H1 (cell line): ENCODE measurements around the gene DDC. TPM values are rescaled to one million over a fixed set of nuclear protein-coding genes. Genes with fewer than 3 reads are reported as not detected.

Experiments
- CTCF ChIA-PET: fragments of 300-600 bp; sonication (Branson Sonifier 250); formaldehyde crosslinking; loops from one replicate; lab custom pipeline; 2021; ENCODE audit not compliant: partially characterized antibody; lab: Charles Lee
- POLR2A ChIA-PET: fragments of 300-600 bp; sonication (Branson Sonifier 250); formaldehyde crosslinking; loops from one replicate; lab custom pipeline; 2021; ENCODE audit warnings: inconsistent platforms; ENCODE audit not compliant: partially characterized antibody; lab: Charles Lee
- DNase-seq, 2 experiments: peaks; one replicate each; pipeline versions ENCODE4 v3.0.0 to v3.0.0-alpha.2; 2010 to 2022; ENCODE audit warnings: low spot score in 2 of 2, low read depth in 1 of 2, mixed read lengths in 1 of 2
- FAIRE-seq: peaks from 2 replicates; lab custom pipeline; 2011; peaks lifted over from hg19 to GRCh38; lab: Jason Lieb, UNC
- H2AFZ ChIP-seq: 2 replicates; pipeline ENCODE4 v1.8.1; 2012; ENCODE audit warnings: low read length, inconsistent platforms
- H2AK5ac ChIP-seq: 2 replicates; pipeline ENCODE4 v1.6.1; 2013; ENCODE audit warnings: low read depth, low read length
- H2BK120ac ChIP-seq: replicated peaks from 2 replicates; pipeline ENCODE3; 2013; ENCODE audit warnings: low read depth, low read length, inconsistent platforms
- H2BK12ac ChIP-seq: 2 replicates; pipeline ENCODE4 v1.6.1; 2013; ENCODE audit warnings: low read depth, low read length
- H2BK15ac ChIP-seq: 2 replicates; pipeline ENCODE4 v1.6.1; 2013; ENCODE audit warnings: low read length
- H2BK20ac ChIP-seq: 2 replicates; pipeline ENCODE4 v1.6.1; 2013; ENCODE audit warnings: low read length
- H2BK5ac ChIP-seq: 2 replicates; pipeline ENCODE4 v1.6.1; 2013; ENCODE audit warnings: low read depth, low read length
- H3K14ac ChIP-seq: 2 replicates; pipeline ENCODE4 v1.6.1; 2013; ENCODE audit warnings: inconsistent platforms; ENCODE audit not compliant: insufficient read length
- H3K18ac ChIP-seq: 2 replicates; pipeline ENCODE4 v1.6.1; 2013; ENCODE audit warnings: low read length; ENCODE audit errors: extremely low read depth
- H3K23ac ChIP-seq: 2 replicates; pipeline ENCODE4 v1.6.1; 2013; ENCODE audit warnings: inconsistent platforms; ENCODE audit not compliant: insufficient read length
- H3K23me2 ChIP-seq: 2 replicates; pipeline ENCODE4 v1.6.1; 2013; ENCODE audit warnings: low read depth, low read length
- H3K27ac ChIP-seq: 2 replicates; pipeline ENCODE4 v1.6.1; 2011; ENCODE audit warnings: low read depth, low read length, inconsistent platforms
- H3K27me3 ChIP-seq, 4 experiments: replicated peaks in 1 of 4; 1 replicate in 1 of 4; 2 replicates in 3 of 4; pipeline versions ENCODE4 v1.6.1 to v1.8.1; 2011 to 2013; ENCODE audit warnings: low read length in 3 of 4, mild to moderate bottlenecking in 3 of 4, inconsistent platforms in 2 of 4, mixed read lengths in 2 of 4, moderate library complexity in 1 of 4; ENCODE audit not compliant: control insufficient read depth in 3 of 4, insufficient read depth in 3 of 4; ENCODE audit errors: extremely low read depth in 1 of 4
- H3K36me3 ChIP-seq, 4 experiments: 2 replicates each; pipeline versions ENCODE4 v1.6.1 to v1.8.1; 2011 to 2013; ENCODE audit warnings: mild to moderate bottlenecking in 4 of 4, low read length in 3 of 4, moderate library complexity in 2 of 4, control low read depth in 1 of 4, inconsistent platforms in 1 of 4; ENCODE audit not compliant: insufficient read depth in 4 of 4, control insufficient read depth in 2 of 4
- H3K4ac ChIP-seq: replicated peaks from 2 replicates; pipeline ENCODE3; 2013; ENCODE audit warnings: low read length, low read depth, mixed read lengths, inconsistent platforms; ENCODE audit not compliant: insufficient read length
- H3K4me1 ChIP-seq, 4 experiments: replicated peaks in 1 of 4; 1 replicate in 1 of 4; 2 replicates in 3 of 4; pipeline versions ENCODE4 v1.6.1 to v1.8.1; 2011 to 2013; ENCODE audit warnings: low read length in 3 of 4, inconsistent platforms in 2 of 4, mixed read lengths in 1 of 4; ENCODE audit not compliant: insufficient read depth in 4 of 4, control insufficient read depth in 3 of 4
- H3K4me2 ChIP-seq, 2 experiments: 2 replicates each; pipeline versions ENCODE4 v1.6.1 to v1.8.1; 2011 to 2013; ENCODE audit warnings: low read depth in 2 of 2, low read length in 2 of 2, control low read depth in 1 of 2, inconsistent platforms in 1 of 2, mild to moderate bottlenecking in 1 of 2; ENCODE audit not compliant: insufficient read depth in 1 of 2
- H3K4me3 ChIP-seq, 4 experiments: fragments of 200-600, 300-600 bp in 1 of 4; sonication (generic), shearing (Covaris generic), sonication (Bioruptor Twin) in 1 of 4; 2 replicates each; pipeline versions ENCODE4 v1.5.1 to v1.8.1; 2011 to 2016; ENCODE audit warnings: low read length in 4 of 4, low read depth in 3 of 4, control low read depth in 2 of 4, inconsistent platforms in 2 of 4, mild to moderate bottlenecking in 2 of 4, mixed read lengths in 1 of 4, moderate library complexity in 1 of 4; ENCODE audit not compliant: insufficient read depth in 2 of 4; ENCODE audit errors: extremely low read depth in 1 of 4
- H3K56ac ChIP-seq: replicated peaks from 2 replicates; pipeline ENCODE3; 2013; ENCODE audit warnings: low read depth, mild to moderate bottlenecking, mixed read lengths, low read length, inconsistent platforms; ENCODE audit not compliant: insufficient read length
- H3K79me1 ChIP-seq: 2 replicates; pipeline ENCODE4 v1.6.1; 2013; ENCODE audit warnings: low read depth, low read length, control low read depth
- H3K79me2 ChIP-seq, 2 experiments: 2 replicates each; pipeline versions ENCODE4 v1.6.1 to v1.8.1; 2012 to 2013; ENCODE audit warnings: low read length in 2 of 2, mild to moderate bottlenecking in 2 of 2, inconsistent platforms in 1 of 2; ENCODE audit not compliant: insufficient read depth in 2 of 2, control insufficient read depth in 1 of 2
- H3K9ac ChIP-seq, 4 experiments: replicated peaks in 1 of 4; 1 replicate in 1 of 4; 2 replicates in 3 of 4; pipeline versions ENCODE4 v1.6.1 to v1.8.1; 2011 to 2013; ENCODE audit warnings: low read depth in 3 of 4, low read length in 3 of 4, control low read depth in 2 of 4, mild to moderate bottlenecking in 2 of 4, moderate library complexity in 2 of 4, inconsistent platforms in 1 of 4; ENCODE audit errors: extremely low read depth in 1 of 4
- H3K9me3 ChIP-seq, 2 experiments: 2 replicates each; pipeline versions ENCODE4 v1.6.1 to v1.8.1; 2012 to 2013; ENCODE audit warnings: mild to moderate bottlenecking in 2 of 2, moderate library complexity in 2 of 2, control low read depth in 1 of 2, inconsistent platforms in 1 of 2, low read depth in 1 of 2, low read length in 1 of 2, mixed read lengths in 1 of 2; ENCODE audit not compliant: insufficient read depth in 2 of 2
- H4K20me1 ChIP-seq, 2 experiments: replicated peaks in 1 of 2; 2 replicates each; pipeline versions ENCODE3 to v1.8.1; 2011 to 2013; ENCODE audit warnings: inconsistent platforms in 2 of 2, low read length in 2 of 2, mild to moderate bottlenecking in 1 of 2; ENCODE audit not compliant: insufficient read depth in 2 of 2, control insufficient read depth in 1 of 2
- H4K5ac ChIP-seq: 2 replicates; pipeline ENCODE4 v1.6.1; 2013; ENCODE audit warnings: low read length, low read depth, mixed read lengths, inconsistent platforms; ENCODE audit not compliant: insufficient read length
- H4K8ac ChIP-seq: 2 replicates; pipeline ENCODE4 v1.8.0; 2013; ENCODE audit warnings: mild to moderate bottlenecking, moderate library complexity, low read length, inconsistent platforms; ENCODE audit not compliant: insufficient read depth; ENCODE audit errors: extremely low read depth
- H4K91ac ChIP-seq: replicated peaks from 2 replicates; pipeline ENCODE3; 2013; ENCODE audit warnings: low read length, mixed read lengths, inconsistent platforms; ENCODE audit not compliant: insufficient read length
- ASH2L ChIP-seq: fragments of 200-600, 300-600 bp; sonication (generic); IDR thresholded peaks from one replicate; pipeline ENCODE4 v1.7.1; 2017; ENCODE audit warnings: low read length
- BACH1 ChIP-seq: IDR thresholded peaks from 2 replicates; pipeline ENCODE4 v1.6.1; 2012; ENCODE audit warnings: low read length, improper control_type of control experiment
- CHD1 ChIP-seq: IDR thresholded peaks from 2 replicates; pipeline ENCODE4 v1.6.1; 2012; ENCODE audit warnings: low read depth, low read length, improper control_type of control experiment
- EZH2 ChIP-seq: fragments of 200-600 bp; sonication (generic); IDR thresholded peaks from 2 replicates; pipeline ENCODE4 v1.7.1; 2012; ENCODE audit warnings: low read depth, mild to moderate bottlenecking, moderate library complexity, low read length, inconsistent platforms; ENCODE audit not compliant: severe bottlenecking
- FOSL1 ChIP-seq: IDR thresholded peaks from 2 replicates; pipeline ENCODE4 v1.6.1; 2011; ENCODE audit warnings: mild to moderate bottlenecking, low read depth, low read length, moderate library complexity; ENCODE audit not compliant: insufficient read depth
- RFX5 ChIP-seq: IDR thresholded peaks from 2 replicates; pipeline ENCODE4 v1.6.1; 2011; ENCODE audit warnings: low read depth, low read length, improper control_type of control experiment, borderline replicate concordance
- TBP ChIP-seq: IDR thresholded peaks from 2 replicates; pipeline ENCODE4 v1.6.1; 2011; ENCODE audit warnings: low read depth, low read length, improper control_type of control experiment
- WGBS, 2 experiments: shearing (Covaris generic) in 1 of 2; methylation state at CpG; one replicate each; pipeline versions ENCODE4 v1.1.6 to v1.1.7; 2013 to 2015; ENCODE audit warnings: low lambda C conversion rate in 2 of 2, mixed read lengths in 2 of 2, inconsistent platforms in 1 of 2, low coverage in 1 of 2, missing lambda C conversion rate in 1 of 2; ENCODE audit not compliant: insufficient replicate concordance in 2 of 2, insufficient coverage in 1 of 2, insufficient read length in 1 of 2; ENCODE audit errors: extremely low coverage in 1 of 2, missing lambda C conversion rate in 1 of 2; 5-methylcytosine and 5-hydroxymethylcytosine counted together
- polyA plus RNA-seq, 7 experiments: library from polyadenylated mRNA; depleted of rRNA in 3 of 7; stranded (reverse) in 5 of 7; unstranded in 2 of 7; fragments of >200 nt in 5 of 7; fragments of 200-250 nt in 2 of 7; gene quantifications; 1 replicate in 5 of 7; 2 replicates in 1 of 7; 4 replicates in 1 of 7; pipeline versions ENCODE4 v1.2.1 to v1.2.3, GENCODE V29; 2011 to 2013; ENCODE audit warnings: missing spikeins in 2 of 7, mixed read lengths in 2 of 7
- total RNA-seq: library from RNA; stranded (reverse); fragmentation: NEBNext Ultra II Directional; extraction: Animal tissue kit (Norgen Biotek cat#: 25700); gene quantifications from 2 replicates; pipeline ENCODE4 v1.2.1, GENCODE V29; 2021

Gene DDC
- total and polyA plus RNA-seq, 2 of the 8 experiments (the other 6 are each of a cell fraction or from before 2014, with no cell fraction given), result 0.05 TPM; not detected in 1

GRCh38 chr7:50559881-50560280 is 5.3 kb downstream of the DDC start:
- H2BK20ac ChIP-seq, result no peak overlapping the region
- no peak for FAIRE-seq
- H3K79me1 ChIP-seq, result no peaks in the 10 kb centered on the region
- H3K9me3 ChIP-seq, result no peaks in the 10 kb centered on the region
- no peak overlapping the region for H2BK15ac ChIP-seq
- no peak overlapping the region for H3K18ac ChIP-seq
- H3K4ac ChIP-seq, result no peak overlapping the region
- no peak overlapping the region for H2AFZ ChIP-seq
- H4K20me1 ChIP-seq, result peaks cover 0 to 2% of the 10 kb centered on the region in 2 experiments
- H4K91ac ChIP-seq, result no peak overlapping the region
- H3K4me1 ChIP-seq, result peaks cover 0 to 3% (median 0%) of the 10 kb centered on the region in 4 experiments; a peak in 3 of 7 replicates
- no peak overlapping the region for H2BK5ac ChIP-seq
- H3K23ac ChIP-seq, result no peak overlapping the region
- H3K27ac ChIP-seq, result no peak overlapping the region
- H2BK12ac ChIP-seq, result no peak overlapping the region
- H3K36me3 ChIP-seq, result no peaks in the 10 kb centered on the region
- no peaks in the 10 kb centered on the region for H3K27me3 ChIP-seq
- H4K8ac ChIP-seq, result no peak overlapping the region
- 90% methylated on average over 7 of the region's 7 CpGs; no CpG with 5 or more reads in 1 of the 2 experiments for WGBS, 2 experiments
- H3K23me2 ChIP-seq, result no peaks in the 10 kb centered on the region
- H3K9ac ChIP-seq, result no peak overlapping the region
- no peaks in the 10 kb centered on the region for H3K79me2 ChIP-seq
- no peak overlapping the region for H3K14ac ChIP-seq
- H4K5ac ChIP-seq, result no peak overlapping the region
- no peak for TF ChIP-seq RFX5
- no peak for TF ChIP-seq TBP
- TF ChIP-seq FOSL1, result no peak
- no peak for TF ChIP-seq BACH1
- no peak for TF ChIP-seq EZH2
- TF ChIP-seq CHD1, result no peak
- TF ChIP-seq ASH2L, result no peak
- TF ChIP-seq, all 59 proteins: peak for 0
- no peak overlapping the region for H3K4me3 ChIP-seq
- H2BK120ac ChIP-seq, result no peak overlapping the region
- ChIA-PET CTCF (interaction anchor here (0.8 to 1.8 kb wide), 6 partner anchors 21 to 118 kb away, joined by 3 to 11 read pairs (median 3); no protein-coding TSS in a partner anchor), POLR2A (interaction anchor here (0.6 kb wide), 1 partner anchor 17 kb away, joined by 3 read pairs; no protein-coding TSS in a partner anchor)
- no peak for DNase-seq
- no peak overlapping the region for H3K56ac ChIP-seq
- no peak overlapping the region for H3K4me2 ChIP-seq
- H2AK5ac ChIP-seq, result no peak overlapping the region
